GM19025 (cell line): Measurements from ENCODE around the gene CACHD1.

ENCODE experiments used
- ATAC-seq: cut with Tn5 transposase; IDR thresholded peaks from one replicate; pipeline ENCODE4 v1.9.1; 2021; ENCODE audit warnings: mild to moderate bottlenecking, low read depth, moderate library complexity; ENCODE audit not compliant: unreplicated experiment

The CACHD1 gene

GRCh38 chr1:64469977-64470664 is at the start of gene CACHD1:
Gene CACHD1, plus strand, starts transcription at chr1:64470129. Its CDS starts 616 bp downstream, at chr1:64470745.
- ATAC-seq, result peak; percentile 68

- ATAC-seq, result no peak
These were observed 48.6 kb upstream of the CACHD1 start for GRCh38 chr1:64421377-64421776.

GRCh38 chr1:64423526-64423925 is 46.4 kb upstream of the CACHD1 start:
- ATAC-seq, result no peak

GRCh38 chr1:64424412-64424811 is 45.5 kb upstream of the CACHD1 start:
- ATAC-seq, result no peak

GRCh38 chr1:64425521-64425920 is 44.4 kb upstream of the CACHD1 start:
- ATAC-seq, result no peak

GRCh38 chr1:64426681-64427080 is 43.2 kb upstream of the CACHD1 start:
- ATAC-seq, result no peak

- ATAC-seq, result no peak
These were observed 42.0 kb upstream of the CACHD1 start for GRCh38 chr1:64427879-64428278.

- ATAC-seq, result no peak
These were observed 36.6 kb upstream of the CACHD1 start for GRCh38 chr1:64433308-64433707.

- ATAC-seq, result no peak
These were observed 36.2 kb upstream of the CACHD1 start for GRCh38 chr1:64433747-64434146.

GRCh38 chr1:64435000-64435399 is 34.9 kb upstream of the CACHD1 start:
- no peak for ATAC-seq

GRCh38 chr1:64437453-64437852 is 32.5 kb upstream of the CACHD1 start:
- ATAC-seq, result no peak

GRCh38 chr1:64440183-64440826 is 29.6 kb upstream of the CACHD1 start:
- no peak for ATAC-seq

GRCh38 chr1:64451440-64451839 is 18.5 kb upstream of the CACHD1 start:
- no peak for ATAC-seq

GRCh38 chr1:64453688-64454087 is 16.2 kb upstream of the CACHD1 start:
- ATAC-seq, result no peak

- no peak for ATAC-seq
These were observed 11.0 kb upstream of the CACHD1 start for GRCh38 chr1:64458915-64459314.

GRCh38 chr1:64459743-64460142 is 10.2 kb upstream of the CACHD1 start:
- ATAC-seq, result no peak

GRCh38 chr1:64466033-64466432 is 3.9 kb upstream of the CACHD1 start:
- no peak for ATAC-seq

GRCh38 chr1:64469116-64469976 is 583 bp upstream of the CACHD1 start:
- ATAC-seq, result no peak

- ATAC-seq, result no peak
These were observed 812 bp downstream of the CACHD1 start for GRCh38 chr1:64470665-64471217.

- no peak for ATAC-seq
These were observed 1.5 kb downstream of the CACHD1 start for GRCh38 chr1:64471218-64472039.
